Adipose tissue (tissue), 3 donors: ENCODE results near the gene BCL2. TPM values are rescaled to one million over a fixed set of nuclear protein-coding genes. Genes with fewer than 3 reads are reported as not detected.
A peak's percentile ranks its signal among the peaks of the same experiment; 100 is the strongest.

Source experiments
- H3K27ac ChIP-seq: one replicate; pipeline ENCODE4 v1.5.1; 2013; ENCODE audit warnings: low read depth, low read length
- WGBS, 3 donors: extraction: QIAGEN DNeasy Blood & Tissue Kit; methylation state at CpG; one replicate each; pipeline ENCODE4 v1.1.7; 2013; 5-methylcytosine and 5-hydroxymethylcytosine counted together
- polyA plus RNA-seq, 3 donors: library from polyadenylated mRNA; stranded (reverse); fragments of 200-250 nt; gene quantifications; one replicate each; pipeline ENCODE4 v1.2.3, GENCODE V29; 2013
- donor health status: healthy with polysubstance abuse.
- donor health status: Bipolar disorder and iron deficiency.
- donor health status: healthy.

Gene BCL2
- polyA plus RNA-seq, 3 donors: 1.2 to 16.2 (median 10.1) TPM

- WGBS, 3 donors: 54 to 63% (median 57%) methylated on average over 5 of the region's 5 CpGs
- H3K27ac ChIP-seq: no peak overlapping the region
Observed at GRCh38 chr18:63182861-63183260, 136.7 kb downstream of the BCL2 start.

- 59 to 79% (median 78%) methylated on average over 5 of the region's 5 CpGs for WGBS, 3 donors
Observed at GRCh38 chr18:63182310-63182772, 137.2 kb downstream of the BCL2 start.

GRCh38 chr18:63181706-63182309 is 137.8 kb downstream of the BCL2 start:
- WGBS, 3 donors: 55 to 72% (median 61%) methylated on average over 5 of the region's 5 CpGs
- H3K27ac ChIP-seq: no peak overlapping the region

More at GRCh38 chr18:63182310-63182772, 137.2 kb downstream of the BCL2 start:
- H3K27ac ChIP-seq: no peak overlapping the region

- 86 to 94% (median 90%) methylated on average over 5 of the region's 5 CpGs for WGBS, 3 donors
- no peak overlapping the region for H3K27ac ChIP-seq
Observed at GRCh38 chr18:63180971-63181376, 138.6 kb downstream of the BCL2 start.

- no peak overlapping the region for H3K27ac ChIP-seq
- WGBS, 3 donors: 68 to 77% (median 77%) methylated on average over 11 of the region's 11 CpGs
Observed at GRCh38 chr18:63180321-63180720, 139.2 kb downstream of the BCL2 start.

- no peak overlapping the region for H3K27ac ChIP-seq
- WGBS, 3 donors: 86 to 98% (median 95%) methylated on average over 9 of the region's 9 CpGs
Observed at GRCh38 chr18:63179422-63179821, 140.1 kb downstream of the BCL2 start.

GRCh38 chr18:63178971-63179370 is 140.6 kb downstream of the BCL2 start:
- WGBS, 3 donors: 80 to 93% (median 87%) methylated on average over 2 of the region's 2 CpGs
- H3K27ac ChIP-seq: no peak overlapping the region

- 45 to 53% (median 51%) methylated on average over 25 of the region's 25 CpGs for WGBS, 3 donors
- H3K27ac ChIP-seq: peak overlapping the region; percentile 30
Observed at GRCh38 chr18:63177919-63178821, 141.4 kb downstream of the BCL2 start.

- 70 to 81% (median 72%) methylated on average over 6 of the region's 6 CpGs for WGBS, 3 donors
- no peak overlapping the region for H3K27ac ChIP-seq
Observed at GRCh38 chr18:63177259-63177658, 142.3 kb downstream of the BCL2 start.

- H3K27ac ChIP-seq: no peak overlapping the region
- WGBS, 3 donors: 81 to 90% (median 90%) methylated on average over 2 of the region's 2 CpGs
Observed at GRCh38 chr18:63175264-63175663, 144.3 kb downstream of the BCL2 start.

- no peak overlapping the region for H3K27ac ChIP-seq
- WGBS, 3 donors: 89 to 98% (median 98%) methylated on average over 2 of the region's 2 CpGs
Observed at GRCh38 chr18:63173983-63174382, 145.6 kb downstream of the BCL2 start.

GRCh38 chr18:63169853-63170252 is 149.7 kb downstream of the BCL2 start:
- WGBS, 3 donors: 96 to 100% (median 98%) methylated on average over 5 of the region's 5 CpGs

GRCh38 chr18:63168287-63168686 is 151.3 kb downstream of the BCL2 start:
- no peak overlapping the region for H3K27ac ChIP-seq
- WGBS, 3 donors: 72 to 93% (median 87%) methylated on average over 5 of the region's 5 CpGs

More at GRCh38 chr18:63169853-63170252, 149.7 kb downstream of the BCL2 start:
- no peak overlapping the region for H3K27ac ChIP-seq

- H3K27ac ChIP-seq: no peak overlapping the region
Observed at GRCh38 chr18:63166142-63166541, 153.4 kb downstream of the BCL2 start.

GRCh38 chr18:63164396-63164795 is 155.2 kb downstream of the BCL2 start:
- no peak overlapping the region for H3K27ac ChIP-seq
- 85 to 94% (median 86%) methylated on average over 1 of the region's 1 CpG for WGBS, 3 donors

More at GRCh38 chr18:63166142-63166541, 153.4 kb downstream of the BCL2 start:
- WGBS, 3 donors: 86 to 98% (median 93%) methylated on average over 12 of the region's 12 CpGs

GRCh38 chr18:63162271-63163014 is 157.1 kb downstream of the BCL2 start:
- no peak overlapping the region for H3K27ac ChIP-seq
- 67 to 87% (median 69%) methylated on average over 7 of the region's 7 CpGs for WGBS, 3 donors

- no peak overlapping the region for H3K27ac ChIP-seq
- 36 to 44% (median 36%) methylated on average over 7 of the region's 7 CpGs for WGBS, 3 donors
Observed at GRCh38 chr18:63161761-63162195, 157.8 kb downstream of the BCL2 start.

- WGBS, 3 donors: 67 to 81% (median 73%) methylated on average over 7 of the region's 7 CpGs
- H3K27ac ChIP-seq: no peak overlapping the region
Observed at GRCh38 chr18:63161032-63161760, 158.4 kb downstream of the BCL2 start.
